ENCODE data around the gene FBXL19.

Gene FBXL19

DNA sequence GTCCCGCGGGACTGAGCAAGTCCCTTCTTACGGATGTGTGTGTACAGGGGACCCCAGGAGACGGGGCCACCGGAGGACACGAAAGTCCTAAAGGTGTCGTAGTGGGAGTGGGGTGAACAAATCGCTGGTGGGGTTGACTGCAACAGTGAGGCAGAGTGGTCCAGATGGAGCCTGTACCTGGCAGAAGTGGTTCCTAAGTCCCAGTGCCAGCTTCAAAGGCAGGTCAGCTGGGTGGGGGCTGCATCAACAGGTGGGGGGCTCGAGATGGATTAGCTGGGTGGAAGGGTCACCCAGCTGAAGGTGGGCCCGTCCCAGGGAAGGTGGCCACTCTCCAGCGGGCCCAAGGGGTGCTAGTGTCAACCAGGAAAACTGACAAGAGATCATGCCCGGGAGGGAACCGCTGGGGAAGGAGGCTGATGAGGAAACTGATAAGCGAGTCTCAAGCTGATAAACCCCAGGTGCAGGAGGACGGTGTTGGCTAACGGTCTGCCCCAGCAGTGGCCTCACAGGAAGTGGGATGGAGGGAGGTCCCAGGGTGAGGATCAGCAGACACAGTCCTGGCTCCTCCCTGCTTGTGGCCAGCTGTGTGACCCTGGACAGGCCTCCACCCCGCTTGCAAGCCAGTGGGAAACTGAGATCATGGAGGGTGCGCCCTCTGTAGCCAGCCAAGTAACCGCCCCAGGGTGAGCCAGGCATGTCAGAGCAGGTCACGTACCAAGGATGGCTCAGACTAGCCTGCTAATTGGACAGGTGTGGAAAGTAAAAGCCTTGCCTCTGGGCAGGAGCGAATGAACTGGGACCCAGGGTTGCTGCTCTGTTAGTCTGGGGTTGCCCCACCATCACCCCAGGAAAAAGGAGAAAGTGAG is 26.5 kb downstream of the FBXL19 start (continued):
- TF ChIP-seq, protein P1, sequence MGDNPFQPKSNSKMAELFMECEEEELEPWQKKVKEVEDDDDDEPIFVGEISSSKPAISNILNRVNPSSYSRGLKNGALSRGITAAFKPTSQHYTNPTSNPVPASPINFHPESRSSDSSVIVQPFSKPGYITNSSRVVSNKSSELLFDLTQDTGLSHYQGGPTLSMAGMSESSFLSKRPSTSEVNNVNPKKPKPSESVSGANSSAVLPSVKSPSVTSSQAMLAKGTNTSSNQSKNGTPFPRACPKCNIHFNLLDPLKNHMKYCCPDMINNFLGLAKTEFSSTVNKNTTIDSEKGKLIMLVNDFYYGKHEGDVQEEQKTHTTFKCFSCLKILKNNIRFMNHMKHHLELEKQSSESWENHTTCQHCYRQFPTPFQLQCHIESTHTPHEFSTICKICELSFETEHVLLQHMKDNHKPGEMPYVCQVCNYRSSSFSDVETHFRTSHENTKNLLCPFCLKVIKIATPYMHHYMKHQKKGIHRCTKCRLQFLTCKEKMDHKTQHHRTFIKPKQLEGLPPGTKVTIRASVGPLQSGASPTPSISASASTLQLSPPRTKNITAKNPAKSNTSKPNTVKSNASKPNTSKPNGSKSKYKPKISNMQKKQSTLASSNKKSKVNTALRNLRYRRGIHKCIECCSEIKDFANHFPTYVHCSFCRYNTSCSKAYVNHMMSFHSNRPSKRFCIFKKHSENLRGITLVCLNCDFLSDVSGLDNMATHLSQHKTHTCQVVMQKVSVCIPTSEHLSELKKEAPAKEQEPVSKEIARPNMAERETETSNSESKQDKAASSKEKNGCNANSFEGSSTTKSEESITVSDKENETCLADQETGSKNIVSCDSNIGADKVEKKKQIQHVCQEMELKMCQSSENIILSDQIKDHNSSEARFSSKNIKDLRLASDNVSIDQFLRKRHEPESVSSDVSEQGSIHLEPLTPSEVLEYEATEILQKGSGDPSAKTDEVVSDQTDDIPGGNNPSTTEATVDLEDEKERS (tag by site-specific recombination; IDR thresholded peaks at IDR 0.05) = no peak
- TF ChIP-seq, protein P2, sequence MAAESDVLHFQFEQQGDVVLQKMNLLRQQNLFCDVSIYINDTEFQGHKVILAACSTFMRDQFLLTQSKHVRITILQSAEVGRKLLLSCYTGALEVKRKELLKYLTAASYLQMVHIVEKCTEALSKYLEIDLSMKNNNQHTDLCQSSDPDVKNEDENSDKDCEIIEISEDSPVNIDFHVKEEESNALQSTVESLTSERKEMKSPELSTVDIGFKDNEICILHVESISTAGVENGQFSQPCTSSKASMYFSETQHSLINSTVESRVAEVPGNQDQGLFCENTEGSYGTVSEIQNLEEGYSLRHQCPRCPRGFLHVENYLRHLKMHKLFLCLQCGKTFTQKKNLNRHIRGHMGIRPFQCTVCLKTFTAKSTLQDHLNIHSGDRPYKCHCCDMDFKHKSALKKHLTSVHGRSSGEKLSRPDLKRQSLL (tag by site-specific recombination; IDR thresholded peaks at IDR 0.05) = no peak
- no peak for TF ChIP-seq GLI2 (tag by site-specific recombination; IDR thresholded peaks at IDR 0.05; ENCODE audit: borderline replicate concordance, low read depth)
- TF ChIP-seq, protein P3, sequence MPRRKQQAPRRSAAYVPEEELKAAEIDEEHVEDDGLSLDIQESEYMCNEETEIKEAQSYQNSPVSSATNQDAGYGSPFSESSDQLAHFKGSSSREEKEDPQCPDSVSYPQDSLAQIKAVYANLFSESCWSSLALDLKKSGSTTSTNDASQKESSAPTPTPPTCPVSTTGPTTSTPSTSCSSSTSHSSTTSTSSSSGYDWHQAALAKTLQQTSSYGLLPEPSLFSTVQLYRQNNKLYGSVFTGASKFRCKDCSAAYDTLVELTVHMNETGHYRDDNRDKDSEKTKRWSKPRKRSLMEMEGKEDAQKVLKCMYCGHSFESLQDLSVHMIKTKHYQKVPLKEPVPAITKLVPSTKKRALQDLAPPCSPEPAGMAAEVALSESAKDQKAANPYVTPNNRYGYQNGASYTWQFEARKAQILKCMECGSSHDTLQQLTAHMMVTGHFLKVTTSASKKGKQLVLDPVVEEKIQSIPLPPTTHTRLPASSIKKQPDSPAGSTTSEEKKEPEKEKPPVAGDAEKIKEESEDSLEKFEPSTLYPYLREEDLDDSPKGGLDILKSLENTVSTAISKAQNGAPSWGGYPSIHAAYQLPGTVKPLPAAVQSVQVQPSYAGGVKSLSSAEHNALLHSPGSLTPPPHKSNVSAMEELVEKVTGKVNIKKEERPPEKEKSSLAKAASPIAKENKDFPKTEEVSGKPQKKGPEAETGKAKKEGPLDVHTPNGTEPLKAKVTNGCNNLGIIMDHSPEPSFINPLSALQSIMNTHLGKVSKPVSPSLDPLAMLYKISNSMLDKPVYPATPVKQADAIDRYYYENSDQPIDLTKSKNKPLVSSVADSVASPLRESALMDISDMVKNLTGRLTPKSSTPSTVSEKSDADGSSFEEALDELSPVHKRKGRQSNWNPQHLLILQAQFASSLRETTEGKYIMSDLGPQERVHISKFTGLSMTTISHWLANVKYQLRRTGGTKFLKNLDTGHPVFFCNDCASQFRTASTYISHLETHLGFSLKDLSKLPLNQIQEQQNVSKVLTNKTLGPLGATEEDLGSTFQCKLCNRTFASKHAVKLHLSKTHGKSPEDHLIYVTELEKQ (tag by site-specific recombination; IDR thresholded peaks at IDR 0.05; ENCODE audit: borderline replicate concordance) = no peak
- TF ChIP-seq ZNF514 (tag by site-specific recombination; IDR thresholded peaks at IDR 0.05) = no peak
- no peak for TF ChIP-seq ZNF664 (tag by site-specific recombination; IDR thresholded peaks at IDR 0.05)
- TF ChIP-seq ZNF175 (tag by site-specific recombination; IDR thresholded peaks at IDR 0.05) = no peak
- no peak for TF ChIP-seq ZNF777 (tag by site-specific recombination; IDR thresholded peaks at IDR 0.05; ENCODE audit: borderline replicate concordance)
- no peak for TF ChIP-seq ZNF830 (tag by site-specific recombination; IDR thresholded peaks at IDR 0.05; ENCODE audit: low read depth)
- peak; percentile 12; the same call in 1 of the 2 replicates for TF ChIP-seq BCL11B (tag by site-specific recombination; IDR thresholded peaks at IDR 0.05; ENCODE audit: low read depth)
- no peak for TF ChIP-seq ZNF521 (tag by site-specific recombination; IDR thresholded peaks at IDR 0.05)
- TF ChIP-seq, protein P4, sequence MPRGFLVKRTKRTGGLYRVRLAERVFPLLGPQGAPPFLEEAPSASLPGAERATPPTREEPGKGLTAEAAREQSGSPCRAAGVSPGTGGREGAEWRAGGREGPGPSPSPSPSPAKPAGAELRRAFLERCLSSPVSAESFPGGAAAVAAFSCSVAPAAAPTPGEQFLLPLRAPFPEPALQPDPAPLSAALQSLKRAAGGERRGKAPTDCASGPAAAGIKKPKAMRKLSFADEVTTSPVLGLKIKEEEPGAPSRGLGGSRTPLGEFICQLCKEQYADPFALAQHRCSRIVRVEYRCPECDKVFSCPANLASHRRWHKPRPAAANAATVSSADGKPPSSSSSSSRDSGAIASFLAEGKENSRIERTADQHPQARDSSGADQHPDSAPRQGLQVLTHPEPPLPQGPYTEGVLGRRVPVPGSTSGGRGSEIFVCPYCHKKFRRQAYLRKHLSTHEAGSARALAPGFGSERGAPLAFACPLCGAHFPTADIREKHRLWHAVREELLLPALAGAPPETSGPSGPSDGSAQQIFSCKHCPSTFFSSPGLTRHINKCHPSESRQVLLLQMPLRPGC (tag by site-specific recombination; IDR thresholded peaks at IDR 0.05) = no peak
- TF ChIP-seq ZFP37 (tag by site-specific recombination; IDR thresholded peaks at IDR 0.05) = no peak
- TF ChIP-seq ZBTB17 (tag by site-specific recombination; IDR thresholded peaks at IDR 0.05) = no peak
- no peak for TF ChIP-seq ZNF211 (tag by site-specific recombination; IDR thresholded peaks at IDR 0.05; ENCODE audit: low read depth)
- TF ChIP-seq, protein P5, sequence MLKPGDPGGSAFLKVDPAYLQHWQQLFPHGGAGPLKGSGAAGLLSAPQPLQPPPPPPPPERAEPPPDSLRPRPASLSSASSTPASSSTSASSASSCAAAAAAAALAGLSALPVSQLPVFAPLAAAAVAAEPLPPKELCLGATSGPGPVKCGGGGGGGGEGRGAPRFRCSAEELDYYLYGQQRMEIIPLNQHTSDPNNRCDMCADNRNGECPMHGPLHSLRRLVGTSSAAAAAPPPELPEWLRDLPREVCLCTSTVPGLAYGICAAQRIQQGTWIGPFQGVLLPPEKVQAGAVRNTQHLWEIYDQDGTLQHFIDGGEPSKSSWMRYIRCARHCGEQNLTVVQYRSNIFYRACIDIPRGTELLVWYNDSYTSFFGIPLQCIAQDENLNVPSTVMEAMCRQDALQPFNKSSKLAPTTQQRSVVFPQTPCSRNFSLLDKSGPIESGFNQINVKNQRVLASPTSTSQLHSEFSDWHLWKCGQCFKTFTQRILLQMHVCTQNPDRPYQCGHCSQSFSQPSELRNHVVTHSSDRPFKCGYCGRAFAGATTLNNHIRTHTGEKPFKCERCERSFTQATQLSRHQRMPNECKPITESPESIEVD (tag by site-specific recombination; IDR thresholded peaks at IDR 0.05) = no peak
- peak; percentile 31; the same call in 1 of the 2 replicates for TF ChIP-seq ZBTB20 (tag by site-specific recombination; IDR thresholded peaks at IDR 0.05)
- no peak for TF ChIP-seq ZNF707 (tag by site-specific recombination; IDR thresholded peaks at IDR 0.05)
- TF ChIP-seq SCRT1 (tag by site-specific recombination; IDR thresholded peaks at IDR 0.05; ENCODE audit: borderline replicate concordance) = peak; percentile 99
- TF ChIP-seq BCL11A (tag by site-specific recombination; IDR thresholded peaks at IDR 0.05; ENCODE audit: low read depth) = no peak
- TF ChIP-seq ZNF76 (tag by site-specific recombination; IDR thresholded peaks at IDR 0.05; ENCODE audit: borderline replicate concordance, low read depth) = no peak
